H1 (cell line): Measurements from ENCODE around the gene DHFR2. TPM values are rescaled to one million over a fixed set of nuclear protein-coding genes. Genes with fewer than 3 reads are reported as not detected.

ENCODE experiments used
- CTCF ChIA-PET: fragments of 300-600 bp; sonication (Branson Sonifier 250); formaldehyde crosslinking; loops from one replicate; lab custom pipeline; 2021; ENCODE audit not compliant: partially characterized antibody; lab: Charles Lee
- POLR2A ChIA-PET: fragments of 300-600 bp; sonication (Branson Sonifier 250); formaldehyde crosslinking; loops from one replicate; lab custom pipeline; 2021; ENCODE audit warnings: inconsistent platforms; ENCODE audit not compliant: partially characterized antibody; lab: Charles Lee
- DNase-seq, 2 experiments: peaks; one replicate each; pipeline versions ENCODE4 v3.0.0 to v3.0.0-alpha.2; 2010 to 2022; ENCODE audit warnings: low spot score in 2 of 2, low read depth in 1 of 2, mixed read lengths in 1 of 2
- FAIRE-seq: peaks from 2 replicates; lab custom pipeline; 2011; peaks lifted over from hg19 to GRCh38; lab: Jason Lieb, UNC
- H2AFZ ChIP-seq: 2 replicates; pipeline ENCODE4 v1.8.1; 2012; ENCODE audit warnings: low read length, inconsistent platforms
- H2AK5ac ChIP-seq: 2 replicates; pipeline ENCODE4 v1.6.1; 2013; ENCODE audit warnings: low read depth, low read length
- H2BK120ac ChIP-seq: replicated peaks from 2 replicates; pipeline ENCODE3; 2013; ENCODE audit warnings: low read depth, low read length, inconsistent platforms
- H2BK12ac ChIP-seq: 2 replicates; pipeline ENCODE4 v1.6.1; 2013; ENCODE audit warnings: low read depth, low read length
- H2BK15ac ChIP-seq: 2 replicates; pipeline ENCODE4 v1.6.1; 2013; ENCODE audit warnings: low read length
- H2BK20ac ChIP-seq: 2 replicates; pipeline ENCODE4 v1.6.1; 2013; ENCODE audit warnings: low read length
- H2BK5ac ChIP-seq: 2 replicates; pipeline ENCODE4 v1.6.1; 2013; ENCODE audit warnings: low read depth, low read length
- H3K14ac ChIP-seq: 2 replicates; pipeline ENCODE4 v1.6.1; 2013; ENCODE audit warnings: inconsistent platforms; ENCODE audit not compliant: insufficient read length
- H3K18ac ChIP-seq: 2 replicates; pipeline ENCODE4 v1.6.1; 2013; ENCODE audit warnings: low read length; ENCODE audit errors: extremely low read depth
- H3K23ac ChIP-seq: 2 replicates; pipeline ENCODE4 v1.6.1; 2013; ENCODE audit warnings: inconsistent platforms; ENCODE audit not compliant: insufficient read length
- H3K23me2 ChIP-seq: 2 replicates; pipeline ENCODE4 v1.6.1; 2013; ENCODE audit warnings: low read depth, low read length
- H3K27ac ChIP-seq: 2 replicates; pipeline ENCODE4 v1.6.1; 2011; ENCODE audit warnings: low read depth, low read length, inconsistent platforms
- H3K27me3 ChIP-seq, 4 experiments: replicated peaks in 1 of 4; 1 replicate in 1 of 4; 2 replicates in 3 of 4; pipeline versions ENCODE4 v1.6.1 to v1.8.1; 2011 to 2013; ENCODE audit warnings: low read length in 3 of 4, mild to moderate bottlenecking in 3 of 4, inconsistent platforms in 2 of 4, mixed read lengths in 2 of 4, moderate library complexity in 1 of 4; ENCODE audit not compliant: control insufficient read depth in 3 of 4, insufficient read depth in 3 of 4; ENCODE audit errors: extremely low read depth in 1 of 4
- H3K36me3 ChIP-seq, 4 experiments: 2 replicates each; pipeline versions ENCODE4 v1.6.1 to v1.8.1; 2011 to 2013; ENCODE audit warnings: mild to moderate bottlenecking in 4 of 4, low read length in 3 of 4, moderate library complexity in 2 of 4, control low read depth in 1 of 4, inconsistent platforms in 1 of 4; ENCODE audit not compliant: insufficient read depth in 4 of 4, control insufficient read depth in 2 of 4
- H3K4ac ChIP-seq: replicated peaks from 2 replicates; pipeline ENCODE3; 2013; ENCODE audit warnings: low read length, low read depth, mixed read lengths, inconsistent platforms; ENCODE audit not compliant: insufficient read length
- H3K4me1 ChIP-seq, 4 experiments: replicated peaks in 1 of 4; 1 replicate in 1 of 4; 2 replicates in 3 of 4; pipeline versions ENCODE4 v1.6.1 to v1.8.1; 2011 to 2013; ENCODE audit warnings: low read length in 3 of 4, inconsistent platforms in 2 of 4, mixed read lengths in 1 of 4; ENCODE audit not compliant: insufficient read depth in 4 of 4, control insufficient read depth in 3 of 4
- H3K4me2 ChIP-seq, 2 experiments: 2 replicates each; pipeline versions ENCODE4 v1.6.1 to v1.8.1; 2011 to 2013; ENCODE audit warnings: low read depth in 2 of 2, low read length in 2 of 2, control low read depth in 1 of 2, inconsistent platforms in 1 of 2, mild to moderate bottlenecking in 1 of 2; ENCODE audit not compliant: insufficient read depth in 1 of 2
- H3K4me3 ChIP-seq, 4 experiments: fragments of 200-600, 300-600 bp in 1 of 4; sonication (generic), shearing (Covaris generic), sonication (Bioruptor Twin) in 1 of 4; 2 replicates each; pipeline versions ENCODE4 v1.5.1 to v1.8.1; 2011 to 2016; ENCODE audit warnings: low read length in 4 of 4, low read depth in 3 of 4, control low read depth in 2 of 4, inconsistent platforms in 2 of 4, mild to moderate bottlenecking in 2 of 4, mixed read lengths in 1 of 4, moderate library complexity in 1 of 4; ENCODE audit not compliant: insufficient read depth in 2 of 4; ENCODE audit errors: extremely low read depth in 1 of 4
- H3K56ac ChIP-seq: replicated peaks from 2 replicates; pipeline ENCODE3; 2013; ENCODE audit warnings: low read depth, mild to moderate bottlenecking, mixed read lengths, low read length, inconsistent platforms; ENCODE audit not compliant: insufficient read length
- H3K79me1 ChIP-seq: 2 replicates; pipeline ENCODE4 v1.6.1; 2013; ENCODE audit warnings: low read depth, low read length, control low read depth
- H3K79me2 ChIP-seq, 2 experiments: 2 replicates each; pipeline versions ENCODE4 v1.6.1 to v1.8.1; 2012 to 2013; ENCODE audit warnings: low read length in 2 of 2, mild to moderate bottlenecking in 2 of 2, inconsistent platforms in 1 of 2; ENCODE audit not compliant: insufficient read depth in 2 of 2, control insufficient read depth in 1 of 2
- H3K9ac ChIP-seq, 4 experiments: replicated peaks in 1 of 4; 1 replicate in 1 of 4; 2 replicates in 3 of 4; pipeline versions ENCODE4 v1.6.1 to v1.8.1; 2011 to 2013; ENCODE audit warnings: low read depth in 3 of 4, low read length in 3 of 4, control low read depth in 2 of 4, mild to moderate bottlenecking in 2 of 4, moderate library complexity in 2 of 4, inconsistent platforms in 1 of 4; ENCODE audit errors: extremely low read depth in 1 of 4
- H3K9me3 ChIP-seq, 2 experiments: 2 replicates each; pipeline versions ENCODE4 v1.6.1 to v1.8.1; 2012 to 2013; ENCODE audit warnings: mild to moderate bottlenecking in 2 of 2, moderate library complexity in 2 of 2, control low read depth in 1 of 2, inconsistent platforms in 1 of 2, low read depth in 1 of 2, low read length in 1 of 2, mixed read lengths in 1 of 2; ENCODE audit not compliant: insufficient read depth in 2 of 2
- H4K20me1 ChIP-seq, 2 experiments: replicated peaks in 1 of 2; 2 replicates each; pipeline versions ENCODE3 to v1.8.1; 2011 to 2013; ENCODE audit warnings: inconsistent platforms in 2 of 2, low read length in 2 of 2, mild to moderate bottlenecking in 1 of 2; ENCODE audit not compliant: insufficient read depth in 2 of 2, control insufficient read depth in 1 of 2
- H4K5ac ChIP-seq: 2 replicates; pipeline ENCODE4 v1.6.1; 2013; ENCODE audit warnings: low read length, low read depth, mixed read lengths, inconsistent platforms; ENCODE audit not compliant: insufficient read length
- H4K8ac ChIP-seq: 2 replicates; pipeline ENCODE4 v1.8.0; 2013; ENCODE audit warnings: mild to moderate bottlenecking, moderate library complexity, low read length, inconsistent platforms; ENCODE audit not compliant: insufficient read depth; ENCODE audit errors: extremely low read depth
- H4K91ac ChIP-seq: replicated peaks from 2 replicates; pipeline ENCODE3; 2013; ENCODE audit warnings: low read length, mixed read lengths, inconsistent platforms; ENCODE audit not compliant: insufficient read length
- BCL11A ChIP-seq, 2 experiments: IDR thresholded peaks; one replicate each; pipeline ENCODE4 v1.6.1; 2011; ENCODE audit warnings: low read depth in 2 of 2, low read length in 2 of 2, mild to moderate bottlenecking in 2 of 2
- BRCA1 ChIP-seq: IDR thresholded peaks from 2 replicates; pipeline ENCODE4 v1.6.1; 2012; ENCODE audit warnings: low read depth, low read length, improper control_type of control experiment
- RAD21 ChIP-seq, 2 experiments: IDR thresholded peaks in 1 of 2; conservative IDR thresholded peaks in 1 of 2; 2 replicates each; pipeline ENCODE4 v1.6.1; 2011; ENCODE audit warnings: low read depth in 2 of 2, low read length in 2 of 2, improper control_type of control experiment in 1 of 2, inconsistent platforms in 1 of 2, mild to moderate bottlenecking in 1 of 2, moderate library complexity in 1 of 2
- polyA plus RNA-seq, 7 experiments: library from polyadenylated mRNA; depleted of rRNA in 3 of 7; stranded (reverse) in 5 of 7; unstranded in 2 of 7; fragments of >200 nt in 5 of 7; fragments of 200-250 nt in 2 of 7; gene quantifications; 1 replicate in 5 of 7; 2 replicates in 1 of 7; 4 replicates in 1 of 7; pipeline versions ENCODE4 v1.2.1 to v1.2.3, GENCODE V29; 2011 to 2013; ENCODE audit warnings: missing spikeins in 2 of 7, mixed read lengths in 2 of 7
- total RNA-seq: library from RNA; stranded (reverse); fragmentation: NEBNext Ultra II Directional; extraction: Animal tissue kit (Norgen Biotek cat#: 25700); gene quantifications from 2 replicates; pipeline ENCODE4 v1.2.1, GENCODE V29; 2021

The DHFR2 gene
- total and polyA plus RNA-seq, 2 of the 8 experiments (the other 6 are each of a cell fraction or from before 2014, with no cell fraction given): 0.59 to 2.6 TPM

GRCh38 chr3:94110854-94111253 lies 48.1 kb upstream of the DHFR2 start:
- no peak overlapping the region for H3K4me3 ChIP-seq
- no peak overlapping the region for H3K4me2 ChIP-seq
- H3K23ac ChIP-seq: no peak overlapping the region
- H3K56ac ChIP-seq: no peak overlapping the region
- no peak for FAIRE-seq
- no peak overlapping the region for H3K9ac ChIP-seq
- no peaks in the 10 kb centered on the region for H3K79me2 ChIP-seq
- no peaks in the 10 kb centered on the region for H3K23me2 ChIP-seq
- peaks cover 0 to 2% of the 10 kb centered on the region in 2 experiments for H4K20me1 ChIP-seq
- no peak overlapping the region for H2AK5ac ChIP-seq
- H3K4ac ChIP-seq: no peak overlapping the region
- H3K27ac ChIP-seq: no peak overlapping the region
- H3K9me3 ChIP-seq: no peaks in the 10 kb centered on the region
- no peaks in the 10 kb centered on the region for H3K4me1 ChIP-seq
- no peak overlapping the region for H3K18ac ChIP-seq
- H2BK5ac ChIP-seq: no peak overlapping the region
- H2BK120ac ChIP-seq: no peak overlapping the region
- no peak overlapping the region for H4K8ac ChIP-seq
- no peak overlapping the region for H2BK20ac ChIP-seq
- H2BK12ac ChIP-seq: no peak overlapping the region
- POLR2A ChIA-PET: no interaction called here
- no peak overlapping the region for H2BK15ac ChIP-seq
- H3K27me3 ChIP-seq: no peaks in the 10 kb centered on the region
- no peak overlapping the region for H4K91ac ChIP-seq
- no peak overlapping the region for H2AFZ ChIP-seq
- no peak overlapping the region for H4K5ac ChIP-seq
- no peak overlapping the region for H3K14ac ChIP-seq
- H3K79me1 ChIP-seq: no peaks in the 10 kb centered on the region
- CTCF ChIA-PET: interaction anchor here (0.6 to 0.8 kb wide), 2 partner anchors 9 to 12 kb away, joined by 3 read pairs; no protein-coding TSS in a partner anchor
- H3K36me3 ChIP-seq: peaks cover 0 to 2% (median 0%) of the 10 kb centered on the region in 4 experiments; a peak in 1 of 8 replicates
- no peak for DNase-seq
- TF ChIP-seq BCL11A (IDR thresholded peaks at IDR 0.05; ENCODE audit: low read depth in 2 of 2, low read length in 2 of 2): no peak
- no peak for TF ChIP-seq RAD21 (IDR thresholded peaks at IDR 0.05 in 1 of 2, conservative IDR thresholded peaks at IDR 0.05 in 1 of 2; ENCODE audit: low read depth in 2 of 2, low read length in 2 of 2)
- no peak for TF ChIP-seq BRCA1
